Natural killer cell (primary cell): Measurements from ENCODE around the gene BEND4. TPM values are rescaled to one million over a fixed set of nuclear protein-coding genes. Genes with fewer than 3 reads are reported as not detected.

Source experiments
- ATAC-seq, 3 donors: fragments of 150-1000 bp in 2 of 3; fragments of 200-7000 bp in 1 of 3; cut with Tn5 transposase; 1 replicate in 1 of 3; 2 replicates in 2 of 3; pipeline ENCODE4 v1.10.0; 2021; ENCODE audit warnings: mild to moderate bottlenecking in 2 of 3, moderate library complexity in 2 of 3
- DNase-seq, 2 donors: peaks; one replicate each; pipeline versions ENCODE4 v3.0.0 to v3.0.0-alpha.2; 2013 to 2021; ENCODE audit warnings: mixed read lengths in 1 of 2
- H3K27ac ChIP-seq: one replicate; pipeline ENCODE4 v1.5.1; 2013; ENCODE audit warnings: mild to moderate bottlenecking, low read length
- H3K27me3 ChIP-seq: one replicate; pipeline ENCODE4 v1.6.1; 2013; ENCODE audit warnings: low read length; ENCODE audit not compliant: control insufficient read depth, insufficient read depth
- H3K36me3 ChIP-seq: one replicate; pipeline ENCODE4 v1.6.1; 2013; ENCODE audit warnings: low read length; ENCODE audit not compliant: control insufficient read depth, insufficient read depth
- H3K4me1 ChIP-seq: one replicate; pipeline ENCODE4 v1.6.1; 2013; ENCODE audit warnings: low read length; ENCODE audit not compliant: control insufficient read depth, insufficient read depth
- H3K4me3 ChIP-seq: one replicate; pipeline ENCODE4 v1.5.1; 2013; ENCODE audit warnings: low read length
- H3K9me3 ChIP-seq: one replicate; pipeline ENCODE4 v1.6.1; 2013; ENCODE audit warnings: low read length; ENCODE audit not compliant: control insufficient read depth, insufficient read depth
- H3K27ac Mint-ChIP-seq, 2 donors: one replicate each; pipeline ENCODE4 v1.8.0; 2022; ENCODE audit warnings: mild to moderate bottlenecking in 2 of 2, mixed read lengths in 2 of 2, moderate library complexity in 1 of 2
- H3K27me3 Mint-ChIP-seq, 2 donors: one replicate each; pipeline ENCODE4 v1.8.0; 2022; ENCODE audit warnings: low read depth in 2 of 2, mixed read lengths in 2 of 2
- H3K36me3 Mint-ChIP-seq: one replicate; pipeline ENCODE4 v1.8.0; 2022; ENCODE audit warnings: mixed read lengths
- H3K4me1 Mint-ChIP-seq, 2 donors: one replicate each; pipeline ENCODE4 v1.8.0; 2022; ENCODE audit warnings: mixed read lengths in 2 of 2
- H3K4me3 Mint-ChIP-seq: one replicate; pipeline ENCODE4 v1.8.0; 2022; ENCODE audit warnings: mild to moderate bottlenecking, moderate library complexity, mixed read lengths
- H3K9me3 Mint-ChIP-seq, 2 donors: one replicate each; pipeline ENCODE4 v1.8.0; 2022; ENCODE audit warnings: mixed read lengths in 2 of 2
- CTCF ChIP-seq: fragments of 200-600 bp; IDR thresholded peaks from one replicate; pipeline ENCODE4 v1.8.0; 2022; ENCODE audit warnings: antibody characterized with exemption
- WGBS: methylation state at CpG from one replicate; pipeline ENCODE4 v1.1.7; 2013; ENCODE audit warnings: missing lambda C conversion rate; ENCODE audit not compliant: insufficient coverage; 5-methylcytosine and 5-hydroxymethylcytosine counted together
- intact Hi-C: fragments of 100-400 bp; cut with micrococcal nuclease; formaldehyde crosslinking; loops from one replicate; pipeline ENCODE4 v1.14.2; 2022
- total RNA-seq, 4 donors: library from RNA; stranded (reverse); fragments of 120-200 nt in 1 of 4; gene quantifications; one replicate each; pipeline versions ENCODE4 v1.2.3 to v1.2.4, GENCODE V29; 2013 to 2022

BEND4 gene
- total RNA-seq, 3 donors from 2014 or later (not counting 1 experiment from before 2014, with no cell fraction given), result 0.23 to 0.45 (median 0.43) TPM

- Histone ChIP-seq H3K4me3 (peak overlapping the region; percentile 38), H3K4me1 (peaks cover 11% of the 10 kb centered on the region), H3K27me3 (peaks cover 6% of the 10 kb centered on the region), H3K27ac (no peak overlapping the region), H3K36me3 (no peaks in the 10 kb centered on the region), H3K9me3 (no peaks in the 10 kb centered on the region)
- WGBS, result under 1% methylated on average over 122 of the region's 122 CpGs
- ATAC-seq (peak; percentile 30 to 64 (median 59)), DNase-seq (peak in 1 of 2 donors; percentile 25)
- Mint-ChIP-seq H3K36me3 (no peaks in the 10 kb centered on the region), H3K9me3 (no peaks in the 10 kb centered on the region), H3K27ac (no peak overlapping the region), H3K4me1 (peaks cover 16 to 23% of the 10 kb centered on the region in 2 donors), H3K27me3 (peaks cover 38 to 39% of the 10 kb centered on the region in 2 donors), H3K4me3 (peak overlapping the region; percentile 88)
- TF ChIP-seq CTCF, result no peak
- intact Hi-C loops, result no loop called here
Measured at GRCh38 chr4:42151568-42152506, 618 bp downstream of the BEND4 start.

GRCh38 chr4:42150653-42151567 lies 1.5 kb downstream of the BEND4 start:
- no peak for TF ChIP-seq CTCF
- 8% methylated on average over 89 of the region's 89 CpGs for WGBS
- Mint-ChIP-seq H3K9me3 (no peaks in the 10 kb centered on the region), H3K27ac (no peak overlapping the region), H3K4me3 (peak overlapping the region; percentile 88), H3K27me3 (peaks cover 38 to 39% of the 10 kb centered on the region in 2 donors), H3K36me3 (no peaks in the 10 kb centered on the region), H3K4me1 (peaks cover 16 to 23% of the 10 kb centered on the region in 2 donors)
- intact Hi-C loops, result no loop called here
- Histone ChIP-seq H3K9me3 (no peaks in the 10 kb centered on the region), H3K4me3 (peak overlapping the region; percentile 27), H3K36me3 (no peaks in the 10 kb centered on the region), H3K27ac (no peak overlapping the region), H3K4me1 (peaks cover 11% of the 10 kb centered on the region), H3K27me3 (peaks cover 6% of the 10 kb centered on the region)
- DNase-seq (no peak), ATAC-seq (peak in 1 of 3 donors; percentile 24)

GRCh38 chr4:42149004-42149403 lies 3.5 kb downstream of the BEND4 start:
- Histone ChIP-seq H3K27me3 (peaks cover 6% of the 10 kb centered on the region), H3K4me3 (no peak overlapping the region), H3K4me1 (peaks cover 11% of the 10 kb centered on the region), H3K27ac (no peak overlapping the region), H3K36me3 (no peaks in the 10 kb centered on the region), H3K9me3 (no peaks in the 10 kb centered on the region)
- 81% methylated on average over 7 of the region's 7 CpGs for WGBS
- no peaks in the 10 kb centered on the region for H3K36me3 Mint-ChIP-seq
- peaks cover 16 to 23% of the 10 kb centered on the region in 2 donors for H3K4me1 Mint-ChIP-seq
- intact Hi-C loops, result no loop called here
- no peak overlapping the region for H3K27ac Mint-ChIP-seq
- H3K27me3 Mint-ChIP-seq, result peaks cover 36 to 38% of the 10 kb centered on the region in 2 donors
- ATAC-seq, result no peak
- no peak overlapping the region for H3K4me3 Mint-ChIP-seq
- TF ChIP-seq CTCF, result no peak
- DNase-seq, result no peak
- no peaks in the 10 kb centered on the region for H3K9me3 Mint-ChIP-seq
